Endodermal cell (in vitro differentiated cells): ENCODE results near the gene FAT2. TPM values are rescaled to one million over a fixed set of nuclear protein-coding genes. Genes with fewer than 3 reads are reported as not detected.

Experiments
- DNase-seq: peaks from one replicate; pipeline ENCODE4 v3.0.0-alpha.2; 2017
- H3K27ac ChIP-seq: 2 replicates; pipeline ENCODE4 v1.5.1; 2013; ENCODE audit warnings: mild to moderate bottlenecking, low read depth, low read length, moderate library complexity
- H3K27me3 ChIP-seq: 2 replicates; pipeline ENCODE4 v1.6.1; 2013; ENCODE audit warnings: mild to moderate bottlenecking, low read length, moderate library complexity; ENCODE audit not compliant: insufficient read depth, control insufficient read depth, poor library complexity, severe bottlenecking
- H3K36me3 ChIP-seq: 2 replicates; pipeline ENCODE4 v1.7.0; 2013; ENCODE audit warnings: mild to moderate bottlenecking, low read length, moderate library complexity; ENCODE audit not compliant: control insufficient read depth, insufficient read depth
- H3K4me1 ChIP-seq: one replicate; pipeline ENCODE4 v1.7.0; 2013; ENCODE audit warnings: low read length; ENCODE audit not compliant: control insufficient read depth, insufficient read depth
- H3K4me3 ChIP-seq: 2 replicates; pipeline ENCODE4 v1.5.1; 2013; ENCODE audit warnings: mild to moderate bottlenecking, low read length, moderate library complexity
- H3K9ac ChIP-seq: 2 replicates; pipeline ENCODE4 v1.6.1; 2013; ENCODE audit warnings: mild to moderate bottlenecking, low read length, moderate library complexity; ENCODE audit not compliant: poor library complexity, severe bottlenecking; ENCODE audit errors: extremely low read depth
- H3K9me3 ChIP-seq: 2 replicates; pipeline ENCODE4 v1.6.1; 2013; ENCODE audit warnings: mild to moderate bottlenecking, low read length, moderate library complexity; ENCODE audit not compliant: control insufficient read depth
- H3K27ac Mint-ChIP-seq: 2 replicates; pipeline ENCODE4 v1.8.0; 2020; ENCODE audit warnings: mixed read lengths
- H3K27me3 Mint-ChIP-seq: 2 replicates; pipeline ENCODE4 v1.8.0; 2021; ENCODE audit warnings: mild to moderate bottlenecking, mixed read lengths; ENCODE audit not compliant: insufficient read depth
- H3K36me3 Mint-ChIP-seq: 2 replicates; pipeline ENCODE4 v1.8.0; 2020; ENCODE audit warnings: low read depth, mixed read lengths
- H3K4me1 Mint-ChIP-seq: 2 replicates; pipeline ENCODE4 v1.8.0; 2020; ENCODE audit warnings: mixed read lengths
- H3K4me3 Mint-ChIP-seq: 2 replicates; pipeline ENCODE4 v1.8.0; 2020; ENCODE audit warnings: mild to moderate bottlenecking, moderate library complexity, mixed read lengths
- H3K9me3 Mint-ChIP-seq: 2 replicates; pipeline ENCODE4 v1.8.0; 2020; ENCODE audit warnings: mild to moderate bottlenecking, mixed read lengths
- CTCF ChIP-seq: fragments of 200-600 bp; sonication (generic); conservative IDR thresholded peaks from 2 replicates; pipeline ENCODE4 v1.5.0; 2021; ENCODE audit warnings: antibody characterized with exemption, mild to moderate bottlenecking
- WGBS, 2 experiments: methylation state at CpG; one replicate each; pipeline versions ENCODE4 v1.1.5 to v1.1.7; 2013; ENCODE audit warnings: missing lambda C conversion rate in 2 of 2, mixed read lengths in 1 of 2; ENCODE audit not compliant: insufficient coverage in 1 of 2, insufficient read length in 1 of 2; 5-methylcytosine and 5-hydroxymethylcytosine counted together
- total RNA-seq, 2 donors: library from RNA; stranded (reverse); fragmentation: NEBNext Ultra II Directional in 1 of 2; extraction: Animal tissue kit (Norgen Biotek cat#: 25700) in 1 of 2; gene quantifications; 2 replicates in 1 of 2; 3 replicates in 1 of 2; pipeline ENCODE4 v1.2.1, GENCODE V29; 2021

The FAT2 gene
- total RNA-seq, 2 donors from 2014 or later, result 0.18 TPM; not detected in 1

DNA sequence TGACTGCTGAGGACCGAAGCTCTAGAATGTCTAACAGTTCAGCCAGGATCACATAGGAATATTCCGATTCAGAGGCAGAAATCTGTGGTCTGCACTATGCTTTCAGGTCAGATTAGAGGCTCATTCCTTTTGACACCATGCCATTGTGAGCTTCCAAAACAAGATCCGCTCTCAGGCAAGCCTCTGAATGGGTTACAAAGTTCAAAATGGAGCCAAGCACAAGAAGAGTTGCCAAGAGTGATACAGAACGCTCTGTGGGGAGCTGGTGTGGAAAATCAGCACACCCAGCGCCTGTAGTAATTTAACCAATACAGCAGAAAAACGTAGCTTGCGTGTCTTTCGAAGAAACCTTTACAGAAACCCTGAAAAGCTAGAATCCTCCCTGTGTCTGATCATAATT lies 33.3 kb upstream of the FAT2 start:
- H3K9ac ChIP-seq, result no peak overlapping the region
- H3K4me3 ChIP-seq, result no peak overlapping the region
- H3K27me3 ChIP-seq, result no peaks in the 10 kb centered on the region
- no peaks in the 10 kb centered on the region for H3K27me3 Mint-ChIP-seq
- H3K27ac ChIP-seq, result no peak overlapping the region
- no peaks in the 10 kb centered on the region for H3K4me1 ChIP-seq
- H3K4me3 Mint-ChIP-seq, result no peak overlapping the region
- no peaks in the 10 kb centered on the region for H3K36me3 Mint-ChIP-seq
- no peak overlapping the region for H3K27ac Mint-ChIP-seq
- WGBS, 2 experiments, result 83 to 91% methylated on average over 2 to 8 of the region's 8 CpGs
- H3K4me1 Mint-ChIP-seq, result peaks cover 13% of the 10 kb centered on the region
- H3K36me3 ChIP-seq, result no peaks in the 10 kb centered on the region
- no peaks in the 10 kb centered on the region for H3K9me3 ChIP-seq
- DNase-seq, result no peak
- TF ChIP-seq CTCF, result no peak
- no peaks in the 10 kb centered on the region for H3K9me3 Mint-ChIP-seq

- no peaks in the 10 kb centered on the region for H3K36me3 Mint-ChIP-seq
- H3K4me1 Mint-ChIP-seq, result peaks cover 23% of the 10 kb centered on the region
- Histone ChIP-seq H3K36me3 (no peaks in the 10 kb centered on the region), H3K9me3 (no peaks in the 10 kb centered on the region), H3K4me3 (no peak overlapping the region), H3K9ac (no peak overlapping the region), H3K27ac (no peak overlapping the region), H3K4me1 (no peaks in the 10 kb centered on the region), H3K27me3 (no peaks in the 10 kb centered on the region)
- TF ChIP-seq CTCF, result no peak
- H3K27me3 Mint-ChIP-seq, result no peaks in the 10 kb centered on the region
- no peak overlapping the region for H3K4me3 Mint-ChIP-seq
- 92 to 97% methylated on average over 12 of the region's 12 CpGs for WGBS, 2 experiments
- no peaks in the 10 kb centered on the region for H3K9me3 Mint-ChIP-seq
- DNase-seq, result no peak
- H3K27ac Mint-ChIP-seq, result no peak overlapping the region
Observed at GRCh38 chr5:151622367-151623088, 31.4 kb upstream of the FAT2 start.

- no peaks in the 10 kb centered on the region for H3K36me3 ChIP-seq
- Mint-ChIP-seq H3K36me3 (no peaks in the 10 kb centered on the region), H3K4me1 (peaks cover 25% of the 10 kb centered on the region), H3K27ac (no peak overlapping the region), H3K9me3 (no peaks in the 10 kb centered on the region), H3K27me3 (peaks cover 3% of the 10 kb centered on the region), H3K4me3 (no peak overlapping the region)
- no peak for DNase-seq
- H3K9me3 ChIP-seq, result no peaks in the 10 kb centered on the region
- no peaks in the 10 kb centered on the region for H3K4me1 ChIP-seq
- no peak overlapping the region for H3K4me3 ChIP-seq
- WGBS, 2 experiments, result 77 to 85% methylated on average over 6 of the region's 6 CpGs
- H3K9ac ChIP-seq, result no peak overlapping the region
- H3K27me3 ChIP-seq, result no peaks in the 10 kb centered on the region
- H3K27ac ChIP-seq, result no peak overlapping the region
- TF ChIP-seq CTCF, result no peak
Observed at GRCh38 chr5:151620461-151620840, 29.3 kb upstream of the FAT2 start.
